ENCODE measurements around the gene IMP3. TPM values are rescaled to one million over a fixed set of nuclear protein-coding genes. Genes with fewer than 3 reads are reported as not detected.
A peak's percentile ranks its signal among the peaks of the same experiment; 100 is the strongest.
"Not testable (repeated sequence)": the region's sequence is repeated elsewhere in the genome, so short reads cannot be mapped to it uniquely, and the experiment has no call there.

The IMP3 gene
- total RNA-seq, 1 experiment from 2014 or later = 58.0 TPM

- H3K9me3 Mint-ChIP-seq (ENCODE audit: unreplicated experiment) = no peaks in the 10 kb centered on the region
- ChIA-PET POLR2A (interaction anchor here (0.5 kb wide), 1 partner anchor 320 kb away, joined by 3 read pairs; no protein-coding TSS in a partner anchor), CTCF (interaction anchor here (0.5 to 7.3 kb wide), 4 partner anchors 30 to 370 kb away, joined by 3 to 93 read pairs (median 4); no protein-coding TSS in a partner anchor)
- TF ChIP-seq CTCF (IDR thresholded peaks at IDR 0.05; ENCODE audit: unreplicated experiment) = no peak
- DNase-seq (ENCODE audit: unreplicated experiment) = no peak
- H3K36me3 Mint-ChIP-seq (ENCODE audit: insufficient read depth, unreplicated experiment) = no peaks in the 10 kb centered on the region
- H3K27me3 Mint-ChIP-seq (ENCODE audit: insufficient read depth, unreplicated experiment) = no peaks in the 10 kb centered on the region
- H3K4me1 Mint-ChIP-seq (ENCODE audit: insufficient read depth, unreplicated experiment) = peaks cover 6% of the 10 kb centered on the region
- H3K27ac Mint-ChIP-seq (ENCODE audit: low read depth, unreplicated experiment) = no peak overlapping the region
- no peak overlapping the region for H3K4me3 Mint-ChIP-seq (ENCODE audit: unreplicated experiment)
- no TSS peak for BruUV-seq (replicated peaks)
- intact Hi-C loops (cut with micrococcal nuclease) = loop anchor here (5.0 kb wide), 1 partner anchor 35 kb away; a partner anchor contains a TSS
These were observed 47.7 kb upstream of the IMP3 start for GRCh38 chr15:75687486-75688277.

GRCh38 chr15:75686212-75686642 lies 46.2 kb upstream of the IMP3 start:
- POLR2A ChIA-PET = interaction anchor here (0.7 to 1.0 kb wide), 7 partner anchors 35 to 318 kb away, joined by 3 to 4 read pairs (median 3); partner anchors contain the start of genes IMP3 and MAN2C1
- CTCF ChIA-PET = interaction anchor here (0.6 to 7.3 kb wide), 16 partner anchors 11 to 257 kb away, joined by 3 to 93 read pairs (median 5); partner anchors contain the start of genes CSPG4 and PTPN9
- peak; percentile 68 for DNase-seq (ENCODE audit: unreplicated experiment)
- intact Hi-C loops (cut with micrococcal nuclease) = loop anchor here (1.0 to 5.0 kb wide), 2 partner anchors 36 to 116 kb away; a partner anchor contains a TSS
- not testable (repeated sequence) for H3K27me3 Mint-ChIP-seq (ENCODE audit: insufficient read depth, unreplicated experiment); H3K36me3 Mint-ChIP-seq (ENCODE audit: insufficient read depth, unreplicated experiment); H3K4me1 Mint-ChIP-seq (ENCODE audit: insufficient read depth, unreplicated experiment); H3K4me3 Mint-ChIP-seq (ENCODE audit: unreplicated experiment); H3K9me3 Mint-ChIP-seq (ENCODE audit: unreplicated experiment); H3K27ac Mint-ChIP-seq (ENCODE audit: low read depth, unreplicated experiment); BruUV-seq (replicated peaks)
- peak; percentile 79 for TF ChIP-seq CTCF (IDR thresholded peaks at IDR 0.05; ENCODE audit: unreplicated experiment)

- Mint-ChIP-seq H3K4me1 (ENCODE audit: insufficient read depth, unreplicated experiment) (no peaks in the 10 kb centered on the region), H3K9me3 (ENCODE audit: unreplicated experiment) (no peaks in the 10 kb centered on the region), H3K27ac (ENCODE audit: low read depth, unreplicated experiment) (no peak overlapping the region), H3K27me3 (ENCODE audit: insufficient read depth, unreplicated experiment) (no peaks in the 10 kb centered on the region), H3K4me3 (ENCODE audit: unreplicated experiment) (no peak overlapping the region), H3K36me3 (ENCODE audit: insufficient read depth, unreplicated experiment) (no peaks in the 10 kb centered on the region)
- CTCF ChIA-PET = interaction anchor here (0.7 to 7.3 kb wide), 17 partner anchors 9 to 236 kb away, joined by 3 to 93 read pairs (median 5); partner anchors contain the start of genes CSPG4 and PTPN9
- no TSS peak for BruUV-seq (replicated peaks)
- DNase-seq (ENCODE audit: unreplicated experiment) = no peak
- no peak for TF ChIP-seq CTCF (IDR thresholded peaks at IDR 0.05; ENCODE audit: unreplicated experiment)
- intact Hi-C loops (cut with micrococcal nuclease) = loop anchor here (2.0 to 5.0 kb wide), 2 partner anchors 37 to 318 kb away; a partner anchor contains a TSS
- POLR2A ChIA-PET = interaction anchor here (1.1 to 1.7 kb wide), 3 partner anchors 14 to 317 kb away, joined by 3 to 4 read pairs (median 4); no protein-coding TSS in a partner anchor
These were observed 45.2 kb upstream of the IMP3 start for GRCh38 chr15:75685195-75685594.

GRCh38 chr15:75684648-75685047 lies 44.6 kb upstream of the IMP3 start:
- no peaks in the 10 kb centered on the region for H3K27me3 Mint-ChIP-seq (ENCODE audit: insufficient read depth, unreplicated experiment)
- CTCF ChIA-PET = interaction anchor here (0.7 to 7.3 kb wide), 19 partner anchors 10 to 336 kb away, joined by 3 to 93 read pairs (median 5); partner anchors contain the start of gene FBXO22
- no peak for DNase-seq (ENCODE audit: unreplicated experiment)
- BruUV-seq (replicated peaks) = no TSS peak
- no peak for TF ChIP-seq CTCF (IDR thresholded peaks at IDR 0.05; ENCODE audit: unreplicated experiment)
- no peaks in the 10 kb centered on the region for H3K36me3 Mint-ChIP-seq (ENCODE audit: insufficient read depth, unreplicated experiment)
- intact Hi-C loops (cut with micrococcal nuclease) = loop anchor here (2.0 to 5.0 kb wide), 2 partner anchors 38 to 318 kb away; a partner anchor contains a TSS
- H3K9me3 Mint-ChIP-seq (ENCODE audit: unreplicated experiment) = no peaks in the 10 kb centered on the region
- H3K4me1 Mint-ChIP-seq (ENCODE audit: insufficient read depth, unreplicated experiment) = no peaks in the 10 kb centered on the region
- POLR2A ChIA-PET = interaction anchor here (0.7 to 1.7 kb wide), 4 partner anchors 13 to 317 kb away, joined by 3 to 4 read pairs (median 4); no protein-coding TSS in a partner anchor
- no peak overlapping the region for H3K4me3 Mint-ChIP-seq (ENCODE audit: unreplicated experiment)
- no peak overlapping the region for H3K27ac Mint-ChIP-seq (ENCODE audit: low read depth, unreplicated experiment)
